ENCODE data around the gene CHST8. TPM values are rescaled to one million over a fixed set of nuclear protein-coding genes. Genes with fewer than 3 reads are reported as not detected.

CHST8 gene
- total and polyA plus RNA-seq, 4 donors = 0.09 to 0.67 (median 0.24) TPM

DNA sequence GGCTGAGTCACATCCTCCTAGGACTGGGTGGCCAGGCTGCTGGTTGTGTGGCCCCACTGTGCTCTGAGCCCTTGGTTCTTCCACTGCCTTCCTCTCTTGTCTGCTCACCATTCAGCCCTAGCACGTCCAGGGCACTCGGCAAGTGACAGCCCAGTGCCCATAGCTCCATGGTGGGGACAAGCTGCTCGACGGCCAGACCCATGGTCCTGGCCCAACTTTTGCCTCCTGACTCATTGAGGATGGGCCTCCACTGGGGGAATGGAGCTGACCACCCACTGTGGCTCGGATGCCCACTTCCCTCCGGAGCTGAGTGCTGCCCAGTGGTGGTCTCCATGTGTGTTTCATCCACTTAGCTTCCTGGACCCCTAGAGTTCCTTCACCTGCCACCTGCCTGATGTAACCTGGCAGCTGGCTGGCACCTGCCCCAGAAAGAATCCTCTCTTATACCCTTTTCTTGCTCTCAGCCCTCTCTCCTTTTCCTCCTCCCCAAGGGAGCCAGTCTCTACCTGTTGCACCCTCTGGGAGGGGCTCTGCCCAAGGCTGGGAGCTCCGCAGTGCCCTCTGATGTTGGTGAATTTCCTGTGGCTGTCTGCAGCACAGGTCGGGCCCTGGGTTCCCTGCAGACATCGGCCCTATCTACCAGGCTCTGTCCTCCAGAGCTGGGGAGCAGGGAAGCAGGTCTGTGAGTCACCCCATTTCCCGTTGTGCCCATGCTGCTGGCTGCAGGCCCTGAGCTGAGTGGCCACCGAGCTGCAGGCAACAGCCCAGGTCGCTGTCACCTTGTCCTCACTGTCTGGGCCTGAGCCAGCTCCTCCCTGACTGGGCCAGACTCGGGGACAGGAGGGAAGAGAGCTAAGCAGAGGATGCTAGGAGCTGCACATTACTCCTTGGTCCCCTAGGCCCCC lies 7.4 kb downstream of the CHST8 start:
- 68 to 72% methylated on average over 13 of the region's 13 CpGs for WGBS, 2 donors
- Histone ChIP-seq H3K27ac (ENCODE audit: low read depth in 1 of 2, low read length in 1 of 2) (no peak overlapping the region), H3K4me1 (ENCODE audit: control insufficient read depth in 5 of 5, insufficient read depth in 5 of 5, low read length in 5 of 5) (no peaks in the 10 kb centered on the region), H3K27me3 (ENCODE audit: control insufficient read depth in 3 of 3, insufficient read depth in 3 of 3, low read length in 2 of 3) (peaks cover 0 to 35% (median 9%) of the 10 kb centered on the region in 3 donors), H3K9ac (ENCODE audit: insufficient read depth in 1 of 2, low read length in 2 of 2) (no peak overlapping the region), H3K9me3 (ENCODE audit: control insufficient read depth in 4 of 4, insufficient read depth in 3 of 4, low read length in 3 of 4) (peaks cover 0 to 5% (median 0%) of the 10 kb centered on the region in 4 donors), H3K4me3 (no peak overlapping the region), H3K36me3 (ENCODE audit: control insufficient read depth in 4 of 4, insufficient read depth in 4 of 4, low read length in 4 of 4) (no peaks in the 10 kb centered on the region)
- DNase-seq (no peak), ATAC-seq (ENCODE audit: insufficient read depth, low FRiP score) (no peak)
- TF ChIP-seq, protein P1, sequence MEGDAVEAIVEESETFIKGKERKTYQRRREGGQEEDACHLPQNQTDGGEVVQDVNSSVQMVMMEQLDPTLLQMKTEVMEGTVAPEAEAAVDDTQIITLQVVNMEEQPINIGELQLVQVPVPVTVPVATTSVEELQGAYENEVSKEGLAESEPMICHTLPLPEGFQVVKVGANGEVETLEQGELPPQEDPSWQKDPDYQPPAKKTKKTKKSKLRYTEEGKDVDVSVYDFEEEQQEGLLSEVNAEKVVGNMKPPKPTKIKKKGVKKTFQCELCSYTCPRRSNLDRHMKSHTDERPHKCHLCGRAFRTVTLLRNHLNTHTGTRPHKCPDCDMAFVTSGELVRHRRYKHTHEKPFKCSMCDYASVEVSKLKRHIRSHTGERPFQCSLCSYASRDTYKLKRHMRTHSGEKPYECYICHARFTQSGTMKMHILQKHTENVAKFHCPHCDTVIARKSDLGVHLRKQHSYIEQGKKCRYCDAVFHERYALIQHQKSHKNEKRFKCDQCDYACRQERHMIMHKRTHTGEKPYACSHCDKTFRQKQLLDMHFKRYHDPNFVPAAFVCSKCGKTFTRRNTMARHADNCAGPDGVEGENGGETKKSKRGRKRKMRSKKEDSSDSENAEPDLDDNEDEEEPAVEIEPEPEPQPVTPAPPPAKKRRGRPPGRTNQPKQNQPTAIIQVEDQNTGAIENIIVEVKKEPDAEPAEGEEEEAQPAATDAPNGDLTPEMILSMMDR (IDR thresholded peaks at IDR 0.05; ENCODE audit: control extremely low read depth, extremely low read depth) = no peak

DNA sequence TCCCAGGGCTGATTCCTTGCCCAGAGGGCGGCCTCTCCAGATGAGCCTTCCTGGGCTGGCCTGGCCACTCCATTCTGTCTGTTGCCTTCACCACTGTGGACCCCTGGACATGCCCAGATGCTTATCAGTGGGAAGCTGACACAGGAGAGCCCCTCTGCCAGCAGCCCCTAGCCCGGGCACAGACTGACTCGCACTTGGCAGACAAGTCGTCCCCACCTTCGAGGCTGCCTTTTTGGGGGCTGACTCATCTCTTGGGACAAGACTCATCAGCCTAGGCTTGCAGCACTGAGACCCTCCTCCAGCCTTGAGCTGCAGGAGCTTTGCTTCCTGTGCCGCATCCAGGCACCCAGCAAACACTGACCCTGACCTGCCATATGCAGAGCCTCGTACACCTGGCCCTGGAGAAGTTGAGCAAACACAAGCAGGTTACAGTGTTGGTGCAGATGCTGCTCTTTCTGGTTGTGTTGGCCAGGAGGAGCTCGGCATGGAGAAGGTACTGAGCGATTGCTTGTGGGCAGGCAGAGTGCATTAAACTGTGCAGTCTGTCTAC lies 8.1 kb downstream of the CHST8 start:
- Histone ChIP-seq H3K4me1 (ENCODE audit: control insufficient read depth in 5 of 5, insufficient read depth in 5 of 5, low read length in 5 of 5) (no peaks in the 10 kb centered on the region), H3K4me3 (no peak overlapping the region), H3K9ac (ENCODE audit: insufficient read depth in 1 of 2, low read length in 2 of 2) (no peak overlapping the region), H3K9me3 (ENCODE audit: control insufficient read depth in 4 of 4, insufficient read depth in 3 of 4, low read length in 3 of 4) (peaks cover 0 to 5% (median 0%) of the 10 kb centered on the region in 4 donors), H3K27ac (ENCODE audit: low read depth in 1 of 2, low read length in 1 of 2) (no peak overlapping the region), H3K27me3 (ENCODE audit: control insufficient read depth in 3 of 3, insufficient read depth in 3 of 3, low read length in 2 of 3) (peaks cover 0 to 28% (median 2%) of the 10 kb centered on the region in 3 donors), H3K36me3 (ENCODE audit: control insufficient read depth in 4 of 4, insufficient read depth in 4 of 4, low read length in 4 of 4) (no peaks in the 10 kb centered on the region)
- ATAC-seq (ENCODE audit: insufficient read depth, low FRiP score) (no peak), DNase-seq (no peak)
- TF ChIP-seq, protein P1 (IDR thresholded peaks at IDR 0.05; ENCODE audit: control extremely low read depth, extremely low read depth) = no peak
- WGBS, 2 donors = 80 to 87% methylated on average over 9 of the region's 9 CpGs

DNA sequence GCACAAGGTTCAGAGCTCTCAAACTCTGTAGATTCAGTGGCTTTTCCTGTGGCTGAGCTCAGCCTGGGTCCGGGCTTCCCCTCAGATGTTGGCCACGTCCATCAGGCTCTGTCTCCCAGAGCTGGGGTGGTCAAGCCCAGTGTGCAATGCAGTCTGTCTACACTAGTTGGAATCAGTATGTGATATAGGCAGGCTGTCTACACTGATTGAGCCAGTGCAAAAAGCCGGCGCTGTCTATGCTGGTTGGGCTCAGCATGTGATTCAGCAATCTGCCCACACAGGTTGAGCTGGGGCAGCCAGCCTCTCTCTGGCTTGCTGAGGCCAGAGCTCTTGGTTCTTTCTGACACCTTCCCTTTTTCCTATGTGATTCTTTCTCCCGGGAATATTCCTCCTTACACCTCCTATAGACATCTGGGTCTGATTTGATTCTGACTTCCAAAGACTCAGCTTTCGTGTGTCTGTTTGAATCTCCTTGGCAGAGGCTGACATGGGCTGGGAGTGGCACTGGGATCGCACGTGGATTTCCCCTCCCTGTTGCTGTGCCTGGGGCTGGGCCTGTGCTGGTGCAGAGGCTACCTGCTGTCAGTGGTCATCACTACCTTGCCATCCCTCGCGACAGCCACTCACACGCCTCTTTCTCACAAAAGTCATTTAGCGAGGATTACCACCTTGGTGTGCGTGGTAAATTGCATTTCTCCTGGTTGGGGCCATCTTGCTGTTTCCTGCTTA lies 9.3 kb downstream of the CHST8 start:
- no peak overlapping the region for H3K27ac ChIP-seq (ENCODE audit: low read depth in 1 of 2, low read length in 1 of 2)
- 70 to 73% methylated on average over 13 of the region's 13 CpGs for WGBS, 2 donors
- peaks cover 0 to 5% (median 0%) of the 10 kb centered on the region in 4 donors for H3K9me3 ChIP-seq (ENCODE audit: control insufficient read depth in 4 of 4, insufficient read depth in 3 of 4, low read length in 3 of 4)
- no peaks in the 10 kb centered on the region for H3K36me3 ChIP-seq (ENCODE audit: control insufficient read depth in 4 of 4, insufficient read depth in 4 of 4, low read length in 4 of 4)
- H3K27me3 ChIP-seq (ENCODE audit: control insufficient read depth in 3 of 3, insufficient read depth in 3 of 3, low read length in 2 of 3) = peaks cover 0 to 18% (median 2%) of the 10 kb centered on the region in 3 donors
- ATAC-seq (ENCODE audit: insufficient read depth, low FRiP score) (no peak), DNase-seq (no peak)
- no peak overlapping the region for H3K4me3 ChIP-seq
- no peaks in the 10 kb centered on the region for H3K4me1 ChIP-seq (ENCODE audit: control insufficient read depth in 5 of 5, insufficient read depth in 5 of 5, low read length in 5 of 5)
- TF ChIP-seq, protein P1 (IDR thresholded peaks at IDR 0.05; ENCODE audit: control extremely low read depth, extremely low read depth) = no peak
- H3K9ac ChIP-seq (ENCODE audit: insufficient read depth in 1 of 2, low read length in 2 of 2) = no peak overlapping the region

Measured in lung (tissue), 12 donors.